Duodenal mucosa (tissue), 2 donors: ENCODE data around the gene CAPZA3.
"Not testable (repeated sequence)": the region's sequence is repeated elsewhere in the genome, so short reads cannot be mapped to it uniquely, and the experiment has no call there.

ENCODE experiments used
- H3K27ac ChIP-seq: one replicate; pipeline ENCODE4 v1.7.0; 2013; ENCODE audit warnings: low read depth, low read length
- H3K27me3 ChIP-seq, 2 donors: one replicate each; pipeline ENCODE4 v1.7.0; 2013; ENCODE audit warnings: low read length in 2 of 2, control low read depth in 1 of 2; ENCODE audit not compliant: insufficient read depth in 2 of 2, control insufficient read depth in 1 of 2
- H3K36me3 ChIP-seq, 2 donors: one replicate each; pipeline ENCODE4 v1.7.0; 2013; ENCODE audit warnings: low read length in 2 of 2, control low read depth in 1 of 2; ENCODE audit not compliant: insufficient read depth in 2 of 2, control insufficient read depth in 1 of 2
- H3K4me1 ChIP-seq, 2 donors: one replicate each; pipeline ENCODE4 v1.7.0; 2013; ENCODE audit warnings: low read length in 2 of 2, control low read depth in 1 of 2; ENCODE audit not compliant: insufficient read depth in 2 of 2, control insufficient read depth in 1 of 2
- H3K4me3 ChIP-seq, 2 donors: one replicate each; pipeline ENCODE4 v1.7.0; 2013; ENCODE audit warnings: low read length in 2 of 2, low read depth in 1 of 2
- H3K9ac ChIP-seq, 2 donors: one replicate each; pipeline ENCODE4 v1.7.0; 2013; ENCODE audit warnings: low read length in 2 of 2, low read depth in 1 of 2
- H3K9me3 ChIP-seq, 2 donors: one replicate each; pipeline ENCODE4 v1.7.0; 2013; ENCODE audit warnings: low read length in 2 of 2, control low read depth in 1 of 2; ENCODE audit not compliant: control insufficient read depth in 1 of 2

Gene CAPZA3

DNA sequence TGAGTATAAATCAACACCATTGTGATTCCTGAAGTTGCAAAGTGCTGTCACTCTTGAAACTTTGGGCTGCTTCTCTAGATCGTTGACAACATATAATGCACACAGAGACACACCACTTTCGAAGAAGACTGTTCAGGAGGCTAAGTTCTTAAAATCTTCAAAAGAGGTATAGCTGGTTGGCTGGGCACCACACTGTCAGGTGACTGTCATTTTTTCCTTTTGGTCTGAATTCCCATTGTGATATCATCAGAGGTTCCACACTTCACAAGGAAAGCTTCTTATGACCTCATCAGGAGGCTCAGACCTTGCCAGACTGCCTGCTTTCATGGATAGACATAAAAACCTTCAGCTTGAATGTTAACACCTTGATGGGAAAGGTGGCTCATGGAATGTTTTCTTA, at the start of gene CAPZA3, which contains the start of gene PLCZ1:
CAPZA3 (plus strand) TSS at position 301 of the 400 bp plus-strand sequence. CDS start 150 bp downstream, outside the sequence.
PLCZ1 (minus strand) TSS at position 194 of the 400 bp plus-strand sequence. CDS start 641 bp downstream, outside the sequence.
- Histone ChIP-seq H3K9me3 (no peaks in the 10 kb centered on the region), H3K4me3 (no peak within 1 kb of the TSS), H3K27ac (no peak within 1 kb of the TSS), H3K9ac (no peak within 1 kb of the TSS), H3K4me1 (no peaks in the 10 kb centered on the region), H3K36me3 (no peaks in the 10 kb centered on the region), H3K27me3 (no peaks in the 10 kb centered on the region)

DNA sequence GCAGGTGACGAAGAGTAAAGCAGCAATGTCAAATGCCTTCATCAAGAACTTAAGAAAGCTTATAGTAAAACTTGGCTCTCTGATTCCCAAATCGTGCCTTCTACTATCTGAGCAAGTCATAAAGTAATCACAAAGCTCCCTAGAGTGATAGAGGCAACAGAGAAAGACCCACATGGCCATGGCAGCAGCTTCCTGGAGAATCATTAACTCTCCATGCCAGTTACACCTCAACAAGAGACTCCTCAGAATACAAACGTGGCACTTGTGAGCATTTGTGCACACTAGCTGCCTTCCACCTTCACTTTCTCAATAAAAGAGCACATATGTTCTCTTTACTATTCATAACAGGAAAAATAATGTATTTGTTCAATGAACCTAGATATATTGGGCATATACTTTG, 48.1 kb upstream of the CAPZA3 start:
- Histone ChIP-seq H3K9me3 (no peaks in the 10 kb centered on the region), H3K4me1 (no peaks in the 10 kb centered on the region), H3K27ac (no peak overlapping the region), H3K27me3 (no peaks in the 10 kb centered on the region), H3K36me3 (no peaks in the 10 kb centered on the region), H3K9ac (no peak overlapping the region), H3K4me3 (no peak overlapping the region)

DNA sequence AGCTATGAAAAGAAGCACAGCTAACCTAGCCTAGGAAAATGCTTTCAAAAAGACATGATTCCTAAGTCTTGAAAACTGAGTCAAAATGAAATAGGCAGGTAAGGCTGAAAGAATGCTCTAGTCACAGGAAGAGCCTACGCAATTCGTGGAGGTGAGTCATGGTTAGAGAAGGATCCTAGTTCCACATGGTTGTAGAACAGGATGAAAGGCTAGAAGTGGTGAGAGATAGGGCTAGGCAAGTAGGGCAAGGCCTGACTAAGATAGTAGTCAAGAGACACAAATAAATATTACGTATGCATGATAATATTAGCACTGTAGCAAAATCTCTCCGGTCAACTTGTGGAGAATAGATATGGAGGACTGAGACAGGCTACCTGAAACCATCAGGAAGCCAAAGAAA, 47.3 kb upstream of the CAPZA3 start:
- H3K36me3 ChIP-seq, result no peaks in the 10 kb centered on the region
- H3K9ac ChIP-seq, result no peak overlapping the region
- H3K4me3 ChIP-seq, result no peak overlapping the region
- H3K27ac ChIP-seq, result no peak overlapping the region
- H3K27me3 ChIP-seq, result no peaks in the 10 kb centered on the region
- no peaks in the 10 kb centered on the region for H3K4me1 ChIP-seq
- no peaks in the 10 kb centered on the region for H3K9me3 ChIP-seq

- not testable (repeated sequence) for H3K27ac ChIP-seq, H3K9me3 ChIP-seq, H3K27me3 ChIP-seq, H3K36me3 ChIP-seq, H3K4me3 ChIP-seq, H3K4me1 ChIP-seq, H3K9ac ChIP-seq
Measured at GRCh38 chr12:18693986-18694385, 43.9 kb upstream of the CAPZA3 start.

DNA sequence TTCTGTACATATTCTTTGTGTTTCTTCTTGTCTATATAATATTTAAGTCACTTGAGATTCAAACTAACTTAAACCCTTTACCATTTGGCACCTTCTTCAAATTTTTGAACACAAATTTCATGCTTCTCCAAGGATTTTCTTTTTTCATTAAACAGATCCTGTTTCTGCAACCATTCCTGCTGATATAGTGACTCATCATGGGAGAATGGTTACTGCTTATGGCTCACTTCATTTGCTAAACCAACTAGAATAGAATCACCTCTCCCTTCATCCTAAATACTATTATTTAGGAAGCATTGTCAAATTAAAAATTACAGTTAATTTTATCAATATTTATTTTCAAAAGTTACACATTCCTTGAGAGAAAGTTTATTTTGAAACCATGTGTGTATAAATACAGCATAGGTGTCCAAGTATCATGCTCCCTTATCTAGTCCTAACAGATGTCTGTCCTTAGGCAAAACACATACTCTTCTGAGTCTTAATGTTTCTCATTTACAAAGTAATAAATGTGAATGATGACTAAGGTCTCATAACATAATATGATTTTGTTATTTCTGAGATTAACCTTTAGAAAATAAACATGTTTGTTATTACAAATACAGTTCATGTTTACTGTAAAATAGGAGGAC, 40.8 kb upstream of the CAPZA3 start:
- H3K27me3 ChIP-seq, result no peaks in the 10 kb centered on the region
- no peaks in the 10 kb centered on the region for H3K4me1 ChIP-seq
- H3K36me3 ChIP-seq, result no peaks in the 10 kb centered on the region
- no peak overlapping the region for H3K4me3 ChIP-seq
- no peak overlapping the region for H3K27ac ChIP-seq
- H3K9ac ChIP-seq, result no peak overlapping the region
- no peaks in the 10 kb centered on the region for H3K9me3 ChIP-seq

- Histone ChIP-seq H3K9ac (no peak overlapping the region), H3K9me3 (no peaks in the 10 kb centered on the region), H3K27me3 (no peaks in the 10 kb centered on the region), H3K4me3 (no peak overlapping the region), H3K4me1 (no peaks in the 10 kb centered on the region), H3K27ac (no peak overlapping the region), H3K36me3 (no peaks in the 10 kb centered on the region)
Measured at GRCh38 chr12:18700271-18700670, 37.6 kb upstream of the CAPZA3 start.

GRCh38 chr12:18703321-18703720, 34.6 kb upstream of the CAPZA3 start:
- H3K4me3 ChIP-seq, result no peak overlapping the region
- H3K27ac ChIP-seq, result no peak overlapping the region

GRCh38 chr12:18703911-18704310, 34.0 kb upstream of the CAPZA3 start:
- Histone ChIP-seq H3K36me3 (no peaks in the 10 kb centered on the region), H3K27me3 (no peaks in the 10 kb centered on the region), H3K4me3 (no peak overlapping the region), H3K4me1 (no peaks in the 10 kb centered on the region), H3K27ac (no peak overlapping the region), H3K9me3 (no peaks in the 10 kb centered on the region), H3K9ac (no peak overlapping the region)

More at GRCh38 chr12:18703321-18703720, 34.6 kb upstream of the CAPZA3 start:
- no peak overlapping the region for H3K9ac ChIP-seq
- no peaks in the 10 kb centered on the region for H3K27me3 ChIP-seq
- H3K4me1 ChIP-seq, result no peaks in the 10 kb centered on the region
- H3K36me3 ChIP-seq, result no peaks in the 10 kb centered on the region
- H3K9me3 ChIP-seq, result no peaks in the 10 kb centered on the region

- H3K9me3 ChIP-seq, result peaks cover 0 to 5% of the 10 kb centered on the region in 2 donors
- no peak overlapping the region for H3K4me3 ChIP-seq
- H3K4me1 ChIP-seq, result no peaks in the 10 kb centered on the region
- no peaks in the 10 kb centered on the region for H3K36me3 ChIP-seq
- no peak overlapping the region for H3K9ac ChIP-seq
- H3K27me3 ChIP-seq, result no peaks in the 10 kb centered on the region
- no peak overlapping the region for H3K27ac ChIP-seq
Measured at GRCh38 chr12:18706798-18707197, 31.1 kb upstream of the CAPZA3 start.

DNA sequence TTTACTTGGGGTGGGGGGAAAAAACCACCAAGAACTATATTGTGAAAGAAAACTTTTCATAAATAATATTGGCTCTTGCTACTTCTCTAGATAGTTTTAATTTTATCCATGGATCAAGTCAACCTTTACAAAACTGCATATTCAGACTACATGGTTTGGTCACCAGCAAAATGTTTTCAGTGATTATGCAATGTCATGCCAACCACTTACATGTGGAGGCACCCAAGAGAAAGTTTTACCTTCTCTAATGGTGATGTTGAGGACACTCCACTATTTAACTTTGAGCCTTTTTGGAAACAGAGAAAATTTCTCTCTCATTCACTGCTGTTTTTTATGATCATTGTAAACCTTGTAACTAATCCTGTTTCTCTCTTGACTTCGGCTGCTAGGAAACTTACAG, 21.7 kb upstream of the CAPZA3 start:
- no peaks in the 10 kb centered on the region for H3K27me3 ChIP-seq

More for the DNA sequence above, 21.7 kb upstream of the CAPZA3 start:
- H3K4me3 ChIP-seq, result no peak overlapping the region
- no peaks in the 10 kb centered on the region for H3K9me3 ChIP-seq
- no peaks in the 10 kb centered on the region for H3K4me1 ChIP-seq
- no peak overlapping the region for H3K9ac ChIP-seq
- no peak overlapping the region for H3K27ac ChIP-seq
- H3K36me3 ChIP-seq, result no peaks in the 10 kb centered on the region
